HCT116 (cell line): Measurements from ENCODE around the gene HAND2.

Experiments used
- CTCF ChIP-seq, 3 experiments: fragments of 200-600 bp in 1 of 3; sonication (generic) in 1 of 3; IDR thresholded peaks in 2 of 3; conservative IDR thresholded peaks in 1 of 3; 2 replicates each; pipeline ENCODE4 v1.5.1; 2012 to 2017; ENCODE audit warnings: low read depth in 2 of 3, low read length in 2 of 3, antibody characterized with exemption in 1 of 3, borderline replicate concordance in 1 of 3, control low read depth in 1 of 3, mild to moderate bottlenecking in 1 of 3, mixed read lengths in 1 of 3, mixed run types in 1 of 3, moderate library complexity in 1 of 3; ENCODE audit not compliant: insufficient read depth in 1 of 3
- ELF1 ChIP-seq: IDR thresholded peaks from 2 replicates; pipeline ENCODE4 v1.6.1; 2012; ENCODE audit warnings: low read depth, borderline replicate concordance
- MAX ChIP-seq: IDR thresholded peaks from 2 replicates; pipeline ENCODE4 v1.6.1; 2012
- POLR2A ChIP-seq: IDR thresholded peaks from 2 replicates; pipeline ENCODE4 v1.7.0; 2011; ENCODE audit warnings: borderline replicate concordance; ENCODE audit not compliant: insufficient read depth, insufficient read length; ENCODE audit errors: extremely low read depth
- POLR2AphosphoS5 ChIP-seq: IDR thresholded peaks from 2 replicates; pipeline ENCODE4 v1.6.1; 2011; ENCODE audit warnings: mild to moderate bottlenecking, low read depth, low read length, moderate library complexity
- SP1 ChIP-seq: IDR thresholded peaks from 2 replicates; pipeline ENCODE4 v1.6.1; 2012; ENCODE audit warnings: low read depth
- SRF ChIP-seq: IDR thresholded peaks from 2 replicates; pipeline ENCODE4 v1.6.1; 2012; ENCODE audit warnings: low read depth
- ZFX ChIP-seq: fragments of 450-650 bp; IDR thresholded peaks from 2 replicates; pipeline ENCODE4 v1.6.1; 2017
- TF ChIP-seq, protein P1 (sequence below): IDR thresholded peaks from 2 replicates; pipeline ENCODE4 v1.6.1; 2012; ENCODE audit warnings: low read depth

- TF ChIP-seq, protein P1, sequence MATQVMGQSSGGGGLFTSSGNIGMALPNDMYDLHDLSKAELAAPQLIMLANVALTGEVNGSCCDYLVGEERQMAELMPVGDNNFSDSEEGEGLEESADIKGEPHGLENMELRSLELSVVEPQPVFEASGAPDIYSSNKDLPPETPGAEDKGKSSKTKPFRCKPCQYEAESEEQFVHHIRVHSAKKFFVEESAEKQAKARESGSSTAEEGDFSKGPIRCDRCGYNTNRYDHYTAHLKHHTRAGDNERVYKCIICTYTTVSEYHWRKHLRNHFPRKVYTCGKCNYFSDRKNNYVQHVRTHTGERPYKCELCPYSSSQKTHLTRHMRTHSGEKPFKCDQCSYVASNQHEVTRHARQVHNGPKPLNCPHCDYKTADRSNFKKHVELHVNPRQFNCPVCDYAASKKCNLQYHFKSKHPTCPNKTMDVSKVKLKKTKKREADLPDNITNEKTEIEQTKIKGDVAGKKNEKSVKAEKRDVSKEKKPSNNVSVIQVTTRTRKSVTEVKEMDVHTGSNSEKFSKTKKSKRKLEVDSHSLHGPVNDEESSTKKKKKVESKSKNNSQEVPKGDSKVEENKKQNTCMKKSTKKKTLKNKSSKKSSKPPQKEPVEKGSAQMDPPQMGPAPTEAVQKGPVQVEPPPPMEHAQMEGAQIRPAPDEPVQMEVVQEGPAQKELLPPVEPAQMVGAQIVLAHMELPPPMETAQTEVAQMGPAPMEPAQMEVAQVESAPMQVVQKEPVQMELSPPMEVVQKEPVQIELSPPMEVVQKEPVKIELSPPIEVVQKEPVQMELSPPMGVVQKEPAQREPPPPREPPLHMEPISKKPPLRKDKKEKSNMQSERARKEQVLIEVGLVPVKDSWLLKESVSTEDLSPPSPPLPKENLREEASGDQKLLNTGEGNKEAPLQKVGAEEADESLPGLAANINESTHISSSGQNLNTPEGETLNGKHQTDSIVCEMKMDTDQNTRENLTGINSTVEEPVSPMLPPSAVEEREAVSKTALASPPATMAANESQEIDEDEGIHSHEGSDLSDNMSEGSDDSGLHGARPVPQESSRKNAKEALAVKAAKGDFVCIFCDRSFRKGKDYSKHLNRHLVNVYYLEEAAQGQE = no peak
- TF ChIP-seq SP1 = no peak
- TF ChIP-seq CTCF (IDR thresholded peaks at IDR 0.05 in 2 of 3, conservative IDR thresholded peaks at IDR 0.05 in 1 of 3; ENCODE audit: borderline replicate concordance in 1 of 3, insufficient read depth in 1 of 3, low read depth in 2 of 3, low read length in 2 of 3) = no peak
- TF ChIP-seq POLR2A = no peak
- TF ChIP-seq MAX = no peak
- no peak for TF ChIP-seq ZFX
- no peak for TF ChIP-seq SRF
- no peak for TF ChIP-seq POLR2AphosphoS5
- no peak for TF ChIP-seq ELF1
Observed at GRCh38 chr4:173511787-173512361, 18.2 kb downstream of the HAND2 start.
